Gastroesophageal sphincter (tissue), 3 donors: ENCODE data around the gene TMEM245.

Experiments used
- EP300 ChIP-seq: sonication (generic); formaldehyde crosslinking; IDR thresholded peaks from one replicate; pipeline ENCODE4 v1.6.1; 2017; ENCODE audit warnings: antibody characterized with exemption, mild to moderate bottlenecking
- POLR2A ChIP-seq, 2 donors: fragments of 450-650 bp; IDR thresholded peaks; one replicate each; pipeline ENCODE4 v1.6.1; 2017; ENCODE audit warnings: antibody characterized with exemption in 2 of 2, mild to moderate bottlenecking in 2 of 2, moderate library complexity in 1 of 2
- TF ChIP-seq, protein P1 (sequence below), 4 experiments: fragments of 200-600 bp in 2 of 4; fragments of 450-650 bp in 2 of 4; sonication (generic) in 1 of 4; IDR thresholded peaks; one replicate each; pipeline ENCODE4 v1.5.1; 2017 to 2019; ENCODE audit warnings: antibody characterized with exemption in 4 of 4, mild to moderate bottlenecking in 2 of 4, moderate library complexity in 2 of 4

DNA sequence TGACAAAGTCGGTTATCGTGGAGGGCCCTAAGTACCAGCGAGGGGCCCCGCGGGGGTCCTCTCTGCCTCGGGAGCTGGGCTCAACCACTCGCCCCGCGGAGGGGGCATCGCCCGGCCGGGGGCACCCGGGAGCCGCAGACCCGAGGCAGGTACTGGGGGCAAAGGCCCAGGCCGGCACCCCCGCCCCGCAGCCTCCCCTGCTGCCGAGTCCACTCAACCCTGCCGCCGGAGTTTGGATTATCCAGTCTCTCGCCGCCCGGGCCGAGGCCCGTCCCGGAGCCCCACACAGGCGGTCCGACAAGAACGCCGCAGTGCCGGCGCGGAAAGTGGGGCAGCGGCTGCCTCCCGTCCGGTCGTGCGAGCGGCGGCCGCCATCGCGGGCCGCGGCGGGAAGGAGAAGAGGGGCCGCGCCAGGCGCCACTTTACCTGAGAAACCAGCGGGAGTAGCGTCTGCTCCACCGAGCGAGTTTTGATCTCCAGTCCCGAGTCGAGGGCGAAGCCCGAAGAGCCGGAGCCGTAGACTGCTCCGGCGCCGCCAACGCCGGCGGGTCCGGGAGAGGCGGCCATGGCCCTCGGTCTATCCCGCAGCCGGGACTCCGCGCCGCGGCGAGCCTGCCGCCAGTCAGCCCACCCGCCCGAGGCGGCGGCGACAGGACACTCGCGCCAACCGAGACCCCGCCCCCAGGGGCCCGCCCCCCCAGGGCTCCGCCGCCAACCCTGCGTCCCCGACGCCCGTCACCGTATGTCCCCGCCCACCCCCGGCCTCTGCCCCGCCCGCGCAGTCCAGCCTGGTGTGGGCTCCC is 106.7 kb downstream of the TMEM245 start, which contains the start of gene CTNNAL1:
- TF ChIP-seq, protein P1, sequence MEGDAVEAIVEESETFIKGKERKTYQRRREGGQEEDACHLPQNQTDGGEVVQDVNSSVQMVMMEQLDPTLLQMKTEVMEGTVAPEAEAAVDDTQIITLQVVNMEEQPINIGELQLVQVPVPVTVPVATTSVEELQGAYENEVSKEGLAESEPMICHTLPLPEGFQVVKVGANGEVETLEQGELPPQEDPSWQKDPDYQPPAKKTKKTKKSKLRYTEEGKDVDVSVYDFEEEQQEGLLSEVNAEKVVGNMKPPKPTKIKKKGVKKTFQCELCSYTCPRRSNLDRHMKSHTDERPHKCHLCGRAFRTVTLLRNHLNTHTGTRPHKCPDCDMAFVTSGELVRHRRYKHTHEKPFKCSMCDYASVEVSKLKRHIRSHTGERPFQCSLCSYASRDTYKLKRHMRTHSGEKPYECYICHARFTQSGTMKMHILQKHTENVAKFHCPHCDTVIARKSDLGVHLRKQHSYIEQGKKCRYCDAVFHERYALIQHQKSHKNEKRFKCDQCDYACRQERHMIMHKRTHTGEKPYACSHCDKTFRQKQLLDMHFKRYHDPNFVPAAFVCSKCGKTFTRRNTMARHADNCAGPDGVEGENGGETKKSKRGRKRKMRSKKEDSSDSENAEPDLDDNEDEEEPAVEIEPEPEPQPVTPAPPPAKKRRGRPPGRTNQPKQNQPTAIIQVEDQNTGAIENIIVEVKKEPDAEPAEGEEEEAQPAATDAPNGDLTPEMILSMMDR (IDR thresholded peaks at IDR 0.05): no peak
- TF ChIP-seq POLR2A (IDR thresholded peaks at IDR 0.05) (peak; percentile 86 to 89), EP300 (no peak)
